ENCODE results near the gene DYRK1A. TPM values are rescaled to one million over a fixed set of nuclear protein-coding genes. Genes with fewer than 3 reads are reported as not detected.

Gene DYRK1A
- total RNA-seq, 1 donor from 2014 or later, result 68.1 TPM

- DNase-seq (ENCODE audit: low spot score), result peak; percentile 78
- peak overlapping the region; percentile 89 for H3K4me3 Mint-ChIP-seq
- H3K27ac Mint-ChIP-seq, result peak overlapping the region; percentile 100
- H3K36me3 Mint-ChIP-seq (ENCODE audit: low read depth), result no peaks in the 10 kb centered on the region
- H3K9me3 Mint-ChIP-seq, result no peaks in the 10 kb centered on the region
- peaks cover 8% of the 10 kb centered on the region for H3K27me3 Mint-ChIP-seq (ENCODE audit: insufficient read depth)
- H3K4me1 Mint-ChIP-seq (ENCODE audit: low read depth), result peaks cover 39% of the 10 kb centered on the region
- intact Hi-C loops (cut with micrococcal nuclease), result loop anchor here (1.0 to 10.0 kb wide), 12 partner anchors 62 to 1618 kb away; partner anchors contain the start of genes DYRK1A, PSMG1 and VPS26C
Observed at GRCh38 chr21:37564341-37564923, 197.9 kb downstream of the DYRK1A start.

- Mint-ChIP-seq H3K4me3 (peak overlapping the region; percentile 89), H3K27ac (peak overlapping the region; percentile 100), H3K27me3 (ENCODE audit: insufficient read depth) (peaks cover 10% of the 10 kb centered on the region), H3K9me3 (no peaks in the 10 kb centered on the region), H3K36me3 (ENCODE audit: low read depth) (no peaks in the 10 kb centered on the region), H3K4me1 (ENCODE audit: low read depth) (peaks cover 39% of the 10 kb centered on the region)
- DNase-seq (ENCODE audit: low spot score), result no peak
- intact Hi-C loops (cut with micrococcal nuclease), result loop anchor here (1.0 to 10.0 kb wide), 12 partner anchors 63 to 1617 kb away; partner anchors contain the start of genes DYRK1A, PSMG1 and VPS26C
Observed at GRCh38 chr21:37564924-37565529, 198.5 kb downstream of the DYRK1A start.

DNA sequence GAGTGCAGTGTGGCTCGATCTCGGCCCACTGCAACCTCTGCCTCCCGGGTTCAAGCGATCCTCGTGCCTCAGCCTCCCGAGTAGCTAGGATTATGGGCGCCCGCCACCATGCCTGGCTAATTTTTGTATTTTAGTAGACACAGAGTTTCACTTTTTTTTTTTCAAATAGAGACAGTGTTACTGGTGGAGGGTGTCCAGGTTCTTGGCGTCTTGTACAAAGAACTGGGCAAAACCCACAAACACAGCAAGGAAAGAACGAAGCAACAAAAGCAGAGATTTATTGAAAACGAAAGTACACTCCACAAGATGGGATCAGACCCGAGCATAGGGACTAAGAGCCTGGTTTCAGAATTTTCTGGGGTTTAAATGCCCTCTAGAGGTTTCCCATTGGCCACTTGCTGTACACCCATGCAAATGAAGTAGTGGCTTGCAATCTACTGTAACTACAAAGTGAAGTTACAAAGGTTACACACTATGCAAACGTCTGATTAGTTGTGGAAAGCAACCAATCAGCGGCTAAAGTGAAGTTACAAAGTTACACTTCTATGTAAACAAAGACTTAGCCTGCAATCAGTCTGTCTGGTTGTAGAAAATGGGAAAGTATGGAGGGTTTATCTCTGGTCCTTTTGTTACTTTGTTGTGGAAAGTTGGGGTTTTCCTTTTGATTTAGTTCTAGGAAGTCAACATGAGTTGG, 199.1 kb downstream of the DYRK1A start:
- intact Hi-C loops (cut with micrococcal nuclease), result loop anchor here (2.0 to 10.0 kb wide), 3 partner anchors 105 to 1199 kb away; no protein-coding TSS in a partner anchor
- Mint-ChIP-seq H3K27me3 (ENCODE audit: insufficient read depth) (peaks cover 12% of the 10 kb centered on the region), H3K4me1 (ENCODE audit: low read depth) (peaks cover 39% of the 10 kb centered on the region), H3K27ac (peak overlapping the region; percentile 100), H3K4me3 (peak overlapping the region; percentile 42), H3K9me3 (no peaks in the 10 kb centered on the region), H3K36me3 (ENCODE audit: low read depth) (no peaks in the 10 kb centered on the region)
- DNase-seq (ENCODE audit: low spot score), result no peak

- Mint-ChIP-seq H3K4me1 (ENCODE audit: low read depth) (peaks cover 37% of the 10 kb centered on the region), H3K4me3 (no peak overlapping the region), H3K9me3 (no peaks in the 10 kb centered on the region), H3K27ac (no peak overlapping the region), H3K36me3 (ENCODE audit: low read depth) (no peaks in the 10 kb centered on the region), H3K27me3 (ENCODE audit: insufficient read depth) (peaks cover 17% of the 10 kb centered on the region)
- DNase-seq (ENCODE audit: low spot score), result no peak
- intact Hi-C loops (cut with micrococcal nuclease), result loop anchor here (10.0 kb wide), 2 partner anchors 678 to 1198 kb away; no protein-coding TSS in a partner anchor
Observed at GRCh38 chr21:37566790-37567615, 200.4 kb downstream of the DYRK1A start.

GRCh38 chr21:37568415-37568814, 201.8 kb downstream of the DYRK1A start:
- no peaks in the 10 kb centered on the region for H3K9me3 Mint-ChIP-seq
- peaks cover 17% of the 10 kb centered on the region for H3K27me3 Mint-ChIP-seq (ENCODE audit: insufficient read depth)
- H3K27ac Mint-ChIP-seq, result no peak overlapping the region
- H3K4me3 Mint-ChIP-seq, result no peak overlapping the region
- no peak for DNase-seq (ENCODE audit: low spot score)
- intact Hi-C loops (cut with micrococcal nuclease), result loop anchor here (10.0 kb wide), 2 partner anchors 676 to 1196 kb away; no protein-coding TSS in a partner anchor
- H3K36me3 Mint-ChIP-seq (ENCODE audit: low read depth), result no peaks in the 10 kb centered on the region
- peaks cover 23% of the 10 kb centered on the region for H3K4me1 Mint-ChIP-seq (ENCODE audit: low read depth)

GRCh38 chr21:37568916-37569315, 202.3 kb downstream of the DYRK1A start:
- intact Hi-C loops (cut with micrococcal nuclease), result loop anchor here (10.0 kb wide), 2 partner anchors 676 to 1196 kb away; no protein-coding TSS in a partner anchor
- peaks cover 23% of the 10 kb centered on the region for H3K4me1 Mint-ChIP-seq (ENCODE audit: low read depth)

GRCh38 chr21:37571442-37571841, 204.9 kb downstream of the DYRK1A start:
- DNase-seq (ENCODE audit: low spot score), result no peak
- peaks cover 20% of the 10 kb centered on the region for H3K27me3 Mint-ChIP-seq (ENCODE audit: insufficient read depth)
- intact Hi-C loops (cut with micrococcal nuclease), result no loop called here

More at GRCh38 chr21:37568916-37569315, 202.3 kb downstream of the DYRK1A start:
- Mint-ChIP-seq H3K9me3 (no peaks in the 10 kb centered on the region), H3K4me3 (no peak overlapping the region), H3K36me3 (ENCODE audit: low read depth) (no peaks in the 10 kb centered on the region), H3K27me3 (ENCODE audit: insufficient read depth) (peaks cover 17% of the 10 kb centered on the region), H3K27ac (no peak overlapping the region)
- DNase-seq (ENCODE audit: low spot score), result no peak

GRCh38 chr21:37574316-37574715, 207.7 kb downstream of the DYRK1A start:
- Mint-ChIP-seq H3K4me1 (ENCODE audit: low read depth) (no peaks in the 10 kb centered on the region), H3K36me3 (ENCODE audit: low read depth) (no peaks in the 10 kb centered on the region), H3K27me3 (ENCODE audit: insufficient read depth) (peaks cover 13% of the 10 kb centered on the region), H3K4me3 (no peak overlapping the region), H3K9me3 (peaks cover 14% of the 10 kb centered on the region), H3K27ac (no peak overlapping the region)
- no peak for DNase-seq (ENCODE audit: low spot score)
- intact Hi-C loops (cut with micrococcal nuclease), result no loop called here

More at GRCh38 chr21:37571442-37571841, 204.9 kb downstream of the DYRK1A start:
- no peaks in the 10 kb centered on the region for H3K9me3 Mint-ChIP-seq
- H3K4me1 Mint-ChIP-seq (ENCODE audit: low read depth), result no peaks in the 10 kb centered on the region
- no peak overlapping the region for H3K4me3 Mint-ChIP-seq
- H3K36me3 Mint-ChIP-seq (ENCODE audit: low read depth), result no peaks in the 10 kb centered on the region
- H3K27ac Mint-ChIP-seq, result no peak overlapping the region

DNA sequence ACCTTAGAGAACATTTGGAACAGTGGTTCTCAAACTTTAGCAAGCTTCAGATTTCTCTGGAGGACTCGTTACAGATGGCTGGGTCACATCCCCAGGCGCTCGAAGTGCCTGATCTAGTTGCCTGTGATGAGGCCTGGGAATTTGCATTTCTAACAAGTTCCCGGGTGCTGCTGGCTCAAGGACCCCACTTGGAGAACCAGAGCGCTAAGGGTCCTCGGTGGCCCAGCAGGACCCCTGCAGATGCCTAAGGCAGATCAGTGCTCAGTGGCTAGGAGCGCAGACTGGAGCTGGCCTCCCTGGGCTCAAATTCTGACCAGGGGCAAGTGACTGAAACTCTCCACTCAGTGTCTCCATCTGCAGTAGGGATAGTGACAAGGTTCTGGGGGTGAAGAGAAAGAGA, 208.2 kb downstream of the DYRK1A start:
- no peaks in the 10 kb centered on the region for H3K4me1 Mint-ChIP-seq (ENCODE audit: low read depth)
- H3K36me3 Mint-ChIP-seq (ENCODE audit: low read depth), result no peaks in the 10 kb centered on the region
- no peak overlapping the region for H3K4me3 Mint-ChIP-seq
- H3K9me3 Mint-ChIP-seq, result peaks cover 18% of the 10 kb centered on the region
- intact Hi-C loops (cut with micrococcal nuclease), result no loop called here
- no peak overlapping the region for H3K27ac Mint-ChIP-seq
- DNase-seq (ENCODE audit: low spot score), result no peak
- H3K27me3 Mint-ChIP-seq (ENCODE audit: insufficient read depth), result peaks cover 11% of the 10 kb centered on the region

- no peak overlapping the region for H3K27ac Mint-ChIP-seq
- peaks cover 19% of the 10 kb centered on the region for H3K9me3 Mint-ChIP-seq
Observed at GRCh38 chr21:37575580-37575979, 209.0 kb downstream of the DYRK1A start.

More at GRCh38 chr21:37575580-37575979, 209.0 kb downstream of the DYRK1A start:
- H3K4me1 Mint-ChIP-seq (ENCODE audit: low read depth), result no peaks in the 10 kb centered on the region
- intact Hi-C loops (cut with micrococcal nuclease), result no loop called here
- no peaks in the 10 kb centered on the region for H3K36me3 Mint-ChIP-seq (ENCODE audit: low read depth)
- no peak overlapping the region for H3K4me3 Mint-ChIP-seq
- no peak for DNase-seq (ENCODE audit: low spot score)
- peaks cover 11% of the 10 kb centered on the region for H3K27me3 Mint-ChIP-seq (ENCODE audit: insufficient read depth)
